Measurements from ENCODE around the gene BTNL3. TPM values are rescaled to one million over a fixed set of nuclear protein-coding genes. Genes with fewer than 3 reads are reported as not detected.
"Not testable (repeated sequence)": the region's sequence is repeated elsewhere in the genome, so short reads cannot be mapped to it uniquely, and the experiment has no call there.

BTNL3 gene
- total RNA-seq, result not detected in 2 replicates

GRCh38 chr5:180988592-180988991, at the start of gene BTNL3:
BTNL3 (plus strand) TSS chr5:180988846; CDS start chr5:180989029, 183 bp downstream.
- no peak for DNase-seq (ENCODE audit: extremely low read depth, low read depth, low spot score)

GRCh38 chr5:180950291-180950949, 38.2 kb upstream of the BTNL3 start:
- no peak for DNase-seq (ENCODE audit: extremely low read depth, low read depth, low spot score)

GRCh38 chr5:180959661-180960060, 29.0 kb upstream of the BTNL3 start:
- no peak for DNase-seq (ENCODE audit: extremely low read depth, low read depth, low spot score)

GRCh38 chr5:180960209-180960608, 28.4 kb upstream of the BTNL3 start:
- DNase-seq (ENCODE audit: extremely low read depth, low read depth, low spot score), result no peak

GRCh38 chr5:180969406-180969805, 19.2 kb upstream of the BTNL3 start:
- DNase-seq (ENCODE audit: extremely low read depth, low read depth, low spot score), result no peak

GRCh38 chr5:180970336-180970735, 18.3 kb upstream of the BTNL3 start:
- no peak for DNase-seq (ENCODE audit: extremely low read depth, low read depth, low spot score)

- DNase-seq (ENCODE audit: extremely low read depth, low read depth, low spot score), result no peak
These were observed 17.8 kb upstream of the BTNL3 start for GRCh38 chr5:180970875-180971274.

GRCh38 chr5:180974612-180975315, 13.9 kb upstream of the BTNL3 start:
- no peak for DNase-seq (ENCODE audit: extremely low read depth, low read depth, low spot score)

GRCh38 chr5:180975338-180975737, 13.3 kb upstream of the BTNL3 start:
- DNase-seq (ENCODE audit: extremely low read depth, low read depth, low spot score), result no peak

- no peak for DNase-seq (ENCODE audit: extremely low read depth, low read depth, low spot score)
These were observed 12.1 kb upstream of the BTNL3 start for GRCh38 chr5:180976518-180976917.

GRCh38 chr5:180977852-180978251, 10.8 kb upstream of the BTNL3 start:
- DNase-seq (ENCODE audit: extremely low read depth, low read depth, low spot score), result no peak

- DNase-seq (ENCODE audit: extremely low read depth, low read depth, low spot score), result no peak
These were observed 6.5 kb upstream of the BTNL3 start for GRCh38 chr5:180982008-180982741.

- DNase-seq (ENCODE audit: extremely low read depth, low read depth, low spot score), result no peak
These were observed 630 bp upstream of the BTNL3 start for GRCh38 chr5:180988016-180988415.

GRCh38 chr5:180990086-180990881, 1.6 kb downstream of the BTNL3 start:
- no peak for DNase-seq (ENCODE audit: extremely low read depth, low read depth, low spot score)

GRCh38 chr5:180990882-180991242, 2.2 kb downstream of the BTNL3 start:
- no peak for DNase-seq (ENCODE audit: extremely low read depth, low read depth, low spot score)

- no peak for DNase-seq (ENCODE audit: extremely low read depth, low read depth, low spot score)
These were observed 13.3 kb downstream of the BTNL3 start for GRCh38 chr5:181001947-181002346.

GRCh38 chr5:181005791-181006190, 17.1 kb downstream of the BTNL3 start:
- no peak for DNase-seq (ENCODE audit: extremely low read depth, low read depth, low spot score)

GRCh38 chr5:181008136-181008535, 19.5 kb downstream of the BTNL3 start:
- DNase-seq (ENCODE audit: extremely low read depth, low read depth, low spot score), result no peak

- not testable (repeated sequence) for DNase-seq (ENCODE audit: extremely low read depth, low read depth, low spot score)
These were observed 21.4 kb downstream of the BTNL3 start for GRCh38 chr5:181010018-181010417.

GRCh38 chr5:181014654-181015053, 26.0 kb downstream of the BTNL3 start:
- not testable (repeated sequence) for DNase-seq (ENCODE audit: extremely low read depth, low read depth, low spot score)

GRCh38 chr5:181017448-181017847, 28.8 kb downstream of the BTNL3 start:
- DNase-seq (ENCODE audit: extremely low read depth, low read depth, low spot score), result not testable (repeated sequence)
